Measurements from ENCODE around the gene PFKFB4.

Gene PFKFB4

DNA sequence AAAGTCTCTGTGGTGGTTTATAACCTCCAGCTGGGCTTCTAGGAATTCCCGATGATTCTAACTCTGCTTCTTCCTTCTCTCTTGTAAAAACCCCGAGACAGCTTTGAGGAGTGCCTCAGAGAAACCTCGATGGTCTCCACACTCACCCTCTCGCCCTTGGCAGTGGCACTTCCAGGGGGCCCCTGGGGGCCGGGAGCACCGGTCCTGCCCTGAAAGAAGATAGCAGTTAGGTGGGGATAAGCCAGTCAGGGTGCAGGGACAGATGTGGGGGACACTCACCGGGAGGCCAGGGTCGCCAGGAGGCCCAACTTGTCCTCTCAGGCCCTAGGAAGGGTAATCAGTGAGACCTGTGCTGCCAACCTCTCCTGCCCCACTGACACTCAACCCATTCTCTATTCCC is 28.8 kb upstream of the PFKFB4 start:
- in situ Hi-C loops (cut with HindIII; ENCODE audit: low sequenced_read_pairs) = no loop called here

DNA sequence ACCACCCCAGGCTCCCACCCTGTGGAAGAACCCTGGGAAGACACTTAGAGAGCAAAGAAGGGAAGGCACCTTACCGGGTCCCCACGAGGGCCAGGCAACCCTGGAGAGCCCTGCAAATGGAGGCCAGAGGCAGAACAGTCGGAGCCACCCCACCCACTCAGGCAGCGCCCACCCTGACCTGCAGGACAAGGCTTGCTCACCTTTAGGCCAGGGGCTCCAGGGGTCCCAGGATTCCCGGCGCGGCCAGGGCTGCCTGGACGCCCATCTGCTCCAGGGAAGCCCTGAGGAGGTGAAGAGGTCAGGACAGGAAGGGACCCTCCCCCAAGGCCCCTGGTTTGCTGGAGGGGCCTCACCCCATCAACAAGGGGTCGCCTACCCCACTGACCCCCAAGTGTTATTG is 28.2 kb upstream of the PFKFB4 start:
- in situ Hi-C loops (cut with HindIII; ENCODE audit: low sequenced_read_pairs) = no loop called here

DNA sequence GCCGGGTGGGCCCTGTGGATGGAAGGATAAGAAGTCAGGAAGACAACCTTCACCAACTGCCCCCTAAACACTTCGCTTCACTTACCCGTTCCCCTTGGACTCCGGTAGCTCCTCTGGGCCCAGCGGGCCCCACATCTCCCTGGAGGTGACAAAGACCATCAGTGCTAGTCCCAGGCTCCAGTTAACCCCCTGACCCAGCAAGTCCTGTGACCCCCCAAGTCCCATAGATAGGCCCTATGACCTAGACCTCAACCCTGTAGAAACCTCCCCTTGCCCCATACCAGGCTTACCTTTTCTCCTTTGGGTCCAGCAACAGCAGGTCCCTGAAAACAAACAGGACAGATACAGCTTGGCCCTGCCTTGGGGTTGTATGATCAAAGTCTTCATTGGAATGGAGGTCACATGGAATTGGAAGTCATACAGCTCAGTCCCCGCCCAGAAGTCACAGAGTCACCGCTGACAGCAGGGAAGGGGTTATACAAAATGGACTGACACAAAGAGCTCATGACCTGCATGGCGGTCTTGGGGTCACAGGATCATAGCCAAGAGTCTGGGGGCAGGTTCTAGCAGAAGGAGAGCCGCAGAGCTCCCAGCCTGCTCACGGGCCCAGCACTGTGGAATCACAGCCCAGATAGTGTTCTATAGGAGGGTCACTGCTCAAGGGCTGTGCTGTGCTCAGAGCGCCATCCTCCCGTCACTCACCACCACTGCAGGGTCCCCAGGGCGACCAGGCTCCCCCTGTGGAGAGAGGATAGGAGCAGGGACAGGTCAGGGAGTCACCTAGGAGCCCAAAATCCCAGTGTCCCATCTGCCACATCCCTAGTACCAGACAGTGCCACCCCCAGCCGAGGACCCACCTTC is 25.2 kb upstream of the PFKFB4 start:
- in situ Hi-C loops (cut with HindIII; ENCODE audit: low sequenced_read_pairs) = no loop called here

DNA sequence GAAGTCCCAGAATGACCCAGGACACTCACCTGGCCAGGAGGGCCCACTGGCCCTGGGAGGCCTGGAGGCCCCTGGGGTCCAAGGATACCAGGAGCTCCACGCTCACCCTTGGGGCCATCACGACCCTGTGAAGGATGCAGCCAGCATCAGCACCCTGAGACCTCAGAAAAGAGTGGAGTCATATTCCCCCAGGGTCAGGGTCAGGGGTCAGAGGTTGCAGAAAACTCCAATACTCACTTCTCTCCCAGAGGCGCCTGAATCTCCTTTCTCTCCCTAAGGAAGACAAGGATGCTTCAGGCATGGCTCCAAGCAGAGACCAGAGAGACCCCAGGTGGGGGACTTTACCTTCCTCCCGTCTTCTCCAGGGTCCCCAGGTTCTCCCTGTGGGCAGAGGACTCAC is 20.0 kb upstream of the PFKFB4 start:
- in situ Hi-C loops (cut with HindIII; ENCODE audit: low sequenced_read_pairs) = no loop called here

DNA sequence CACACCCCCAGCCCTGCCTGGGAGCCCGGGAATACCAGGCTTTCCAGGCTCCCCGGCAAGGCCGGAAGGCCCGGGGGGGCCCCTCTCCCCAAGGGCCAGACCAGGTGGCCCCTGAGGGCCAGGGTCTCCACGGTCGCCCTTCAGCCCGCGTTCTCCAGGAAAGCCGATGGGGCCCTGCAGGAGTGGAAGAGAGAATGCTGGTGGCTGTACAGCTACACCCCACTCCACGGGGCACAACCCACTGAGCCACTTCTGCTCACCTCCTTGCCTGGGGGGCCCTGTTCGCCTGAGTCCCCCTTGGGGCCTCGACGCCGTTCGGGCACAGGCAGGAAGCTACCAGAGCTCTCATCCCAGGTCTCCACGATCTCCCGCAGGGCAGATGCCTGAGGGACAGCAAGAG is 18.8 kb upstream of the PFKFB4 start:
- in situ Hi-C loops (cut with HindIII; ENCODE audit: low sequenced_read_pairs) = no loop called here

DNA sequence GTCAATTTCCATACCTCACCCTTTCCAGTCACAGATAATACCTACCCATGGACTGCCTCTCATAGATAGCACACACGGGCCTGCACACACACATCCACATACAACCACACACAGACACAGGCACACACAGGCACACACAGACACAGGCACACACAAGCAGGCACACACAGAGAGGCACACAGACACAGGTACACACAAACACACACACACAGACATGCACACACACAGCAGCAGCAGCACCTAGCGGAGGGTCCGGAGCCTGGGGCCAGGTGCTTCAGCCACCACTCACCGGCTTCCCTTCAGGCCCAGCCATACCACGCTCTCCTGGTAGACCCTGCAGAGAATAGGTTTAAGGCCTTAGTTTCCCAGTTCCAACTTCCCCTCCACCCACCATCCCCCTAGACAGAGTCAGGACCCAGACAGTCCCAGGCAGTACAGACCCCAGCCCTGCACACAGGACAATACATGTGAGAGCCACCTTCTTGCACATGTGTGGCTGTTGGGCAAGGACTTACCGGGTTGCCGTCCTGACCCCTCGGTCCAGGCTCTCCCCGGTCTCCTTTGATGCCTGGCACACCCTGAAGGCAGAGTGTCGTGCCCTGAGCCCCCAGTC is 17.5 kb upstream of the PFKFB4 start:
- in situ Hi-C loops (cut with HindIII; ENCODE audit: low sequenced_read_pairs) = no loop called here

DNA sequence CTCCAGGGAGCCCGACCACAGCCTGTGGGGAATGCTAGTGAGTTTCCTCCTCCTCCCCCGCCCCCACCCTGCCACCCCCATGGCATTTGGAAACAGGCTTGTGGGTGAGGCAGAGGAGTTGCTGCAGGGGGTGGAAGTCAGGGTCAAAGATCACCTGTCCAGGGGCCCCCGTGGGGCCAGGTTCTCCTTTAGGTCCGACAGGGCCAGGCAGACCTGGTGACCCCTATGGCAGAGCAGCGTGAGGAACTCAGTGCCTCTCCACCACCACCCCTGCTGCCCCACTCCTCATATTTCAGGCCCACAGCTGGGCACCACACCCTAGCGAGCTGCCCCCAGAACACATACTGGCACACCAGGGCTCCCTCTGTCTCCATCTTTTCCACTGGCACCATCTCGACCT is 15.9 kb upstream of the PFKFB4 start:
- in situ Hi-C loops (cut with HindIII; ENCODE audit: low sequenced_read_pairs) = no loop called here

DNA sequence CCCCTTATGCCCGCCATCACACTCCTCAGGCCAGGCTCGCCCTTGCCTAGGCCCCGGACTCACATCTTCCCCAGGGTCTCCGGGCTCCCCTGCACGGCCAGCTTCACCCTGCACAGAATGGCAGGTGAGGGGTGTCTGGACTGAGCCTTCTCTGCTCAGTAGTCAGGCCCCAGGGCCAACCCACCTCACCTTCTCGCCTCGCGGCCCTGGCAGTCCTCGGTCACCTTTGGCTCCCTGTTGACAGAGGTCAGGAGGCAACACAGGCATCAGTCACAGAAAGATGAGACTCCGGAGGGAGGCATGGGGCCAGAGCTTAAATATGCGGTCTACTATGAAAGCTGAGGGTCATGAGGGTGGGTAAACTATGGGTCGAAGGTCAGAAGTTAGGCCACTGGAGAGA is 15.3 kb upstream of the PFKFB4 start:
- in situ Hi-C loops (cut with HindIII; ENCODE audit: low sequenced_read_pairs) = no loop called here

DNA sequence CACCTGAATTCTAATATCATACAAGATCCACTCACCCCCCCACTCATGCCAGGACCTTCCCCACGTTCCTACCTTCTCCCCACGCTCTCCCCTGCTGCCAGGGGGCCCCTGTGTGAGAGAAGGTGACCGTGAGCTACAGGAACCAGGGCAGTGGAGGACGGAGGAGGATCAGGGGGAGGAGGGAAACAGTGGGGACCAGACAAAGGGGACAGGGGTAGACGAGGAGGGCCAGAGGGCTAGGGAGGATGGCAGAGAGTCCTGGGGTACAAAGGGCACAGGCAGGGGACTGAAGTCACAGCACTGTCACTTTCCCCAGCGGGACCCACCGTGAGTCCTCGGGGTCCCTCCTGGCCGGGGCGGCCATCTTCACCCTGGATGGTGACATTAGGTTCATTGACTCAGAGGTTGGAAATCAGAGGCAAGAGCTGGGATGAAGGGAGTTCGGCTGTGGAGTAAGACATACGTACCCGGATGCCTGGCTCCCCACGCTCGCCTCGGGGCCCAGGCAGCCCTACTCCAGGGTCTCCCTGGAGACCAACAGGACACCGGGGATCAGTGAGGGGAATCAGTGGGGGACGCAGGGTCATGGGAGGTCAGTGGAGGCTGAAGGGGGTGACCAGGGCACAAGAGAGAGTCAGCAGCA is 13.3 kb upstream of the PFKFB4 start:
- in situ Hi-C loops (cut with HindIII; ENCODE audit: low sequenced_read_pairs) = no loop called here

DNA sequence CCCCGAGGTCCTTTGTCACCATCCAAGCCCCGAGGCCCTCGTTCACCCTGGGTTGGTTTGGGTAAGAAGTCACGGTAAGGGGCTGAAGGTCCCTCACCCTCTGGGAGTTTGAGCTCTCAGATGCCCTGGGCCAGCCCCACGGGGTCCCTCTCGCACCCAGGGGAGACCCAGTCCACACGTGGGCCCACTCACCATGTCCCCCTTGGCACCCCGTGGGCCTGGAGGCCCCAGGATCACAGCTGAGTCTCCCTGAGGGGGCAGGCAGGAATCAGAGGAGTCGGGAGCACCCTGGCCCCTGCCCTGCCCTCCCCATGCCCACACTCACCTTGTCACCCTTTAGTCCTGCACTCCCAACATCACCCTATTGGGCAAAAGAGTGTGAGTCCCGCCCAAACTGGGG is 12.8 kb upstream of the PFKFB4 start:
- in situ Hi-C loops (cut with HindIII; ENCODE audit: low sequenced_read_pairs) = no loop called here

DNA sequence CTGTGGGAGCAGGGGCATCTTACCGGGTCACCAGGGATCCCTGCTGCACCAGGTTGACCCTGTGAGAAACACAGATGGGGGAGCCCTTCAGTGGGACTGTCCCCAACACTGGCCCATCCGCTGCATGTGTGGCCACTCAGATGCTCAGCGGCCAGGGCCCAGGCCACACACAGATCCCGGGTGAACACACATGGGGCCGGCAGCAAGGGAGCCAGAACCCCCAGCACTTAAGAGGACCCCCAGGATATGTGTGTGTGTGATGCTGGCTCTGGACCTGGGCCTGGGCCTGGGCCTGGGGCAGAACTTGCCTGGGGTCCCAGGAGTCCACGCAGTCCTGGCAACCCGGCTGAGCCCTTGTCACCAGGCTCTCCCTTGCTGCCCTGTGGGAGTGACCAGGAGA is 11.9 kb upstream of the PFKFB4 start:
- in situ Hi-C loops (cut with HindIII; ENCODE audit: low sequenced_read_pairs) = no loop called here

DNA sequence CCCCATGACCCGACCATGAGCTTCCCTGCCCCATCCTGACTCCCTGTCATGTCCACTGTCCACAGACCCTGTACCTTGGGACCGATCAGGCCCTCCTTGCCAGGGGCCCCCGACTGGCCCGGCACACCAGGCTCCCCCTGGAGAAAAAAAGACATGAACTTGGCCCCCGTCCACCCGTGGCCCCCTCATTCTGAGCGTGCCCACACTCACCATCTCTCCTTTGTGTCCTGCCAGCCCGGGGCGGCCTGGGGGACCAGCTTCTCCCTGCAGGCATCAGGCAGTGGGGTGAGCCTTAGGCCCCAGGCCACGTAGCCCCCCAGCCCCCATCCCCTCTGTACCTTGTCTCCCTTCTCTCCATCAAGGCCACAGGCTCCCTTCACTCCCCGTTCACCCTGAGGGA is 10.9 kb upstream of the PFKFB4 start:
- in situ Hi-C loops (cut with HindIII; ENCODE audit: low sequenced_read_pairs) = no loop called here

DNA sequence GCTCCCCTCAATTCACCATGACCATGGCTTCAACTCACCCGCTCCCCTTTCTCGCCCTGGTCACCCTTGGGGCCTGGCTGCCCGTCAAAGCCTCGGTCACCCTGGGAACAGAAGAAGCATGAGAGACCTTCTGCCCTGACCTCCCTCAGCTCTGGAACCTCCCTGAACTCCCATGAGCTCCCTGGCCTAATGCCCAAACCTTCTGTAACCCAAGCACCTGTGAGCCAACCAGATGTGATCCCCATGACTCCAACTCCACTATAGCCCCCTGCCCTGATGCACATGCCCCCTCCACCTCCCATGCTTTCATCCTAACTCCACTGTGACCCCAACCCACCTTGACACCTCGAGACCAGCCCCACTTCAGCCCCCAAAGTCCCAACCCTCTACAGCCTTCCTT is 10.5 kb upstream of the PFKFB4 start:
- in situ Hi-C loops (cut with HindIII; ENCODE audit: low sequenced_read_pairs) = no loop called here

DNA sequence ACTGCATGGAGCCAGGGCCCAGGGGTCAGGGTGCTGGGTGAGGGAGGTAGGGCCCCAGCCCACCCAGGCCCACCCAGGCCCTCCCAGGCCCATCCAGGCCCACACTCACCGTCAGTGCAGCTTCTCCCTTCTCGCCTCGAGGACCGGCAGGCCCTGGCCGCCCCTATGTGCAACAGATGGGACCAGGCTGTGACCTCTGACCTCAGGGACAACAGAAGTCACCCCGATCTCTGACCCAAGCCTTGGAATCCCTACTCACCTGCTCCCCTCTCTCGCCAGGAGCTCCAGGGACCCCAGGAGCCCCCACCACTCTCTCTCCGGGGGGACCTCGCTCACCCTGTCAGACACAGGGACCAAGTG is 9.8 kb upstream of the PFKFB4 start:
- in situ Hi-C loops (cut with HindIII; ENCODE audit: low sequenced_read_pairs) = no loop called here

DNA sequence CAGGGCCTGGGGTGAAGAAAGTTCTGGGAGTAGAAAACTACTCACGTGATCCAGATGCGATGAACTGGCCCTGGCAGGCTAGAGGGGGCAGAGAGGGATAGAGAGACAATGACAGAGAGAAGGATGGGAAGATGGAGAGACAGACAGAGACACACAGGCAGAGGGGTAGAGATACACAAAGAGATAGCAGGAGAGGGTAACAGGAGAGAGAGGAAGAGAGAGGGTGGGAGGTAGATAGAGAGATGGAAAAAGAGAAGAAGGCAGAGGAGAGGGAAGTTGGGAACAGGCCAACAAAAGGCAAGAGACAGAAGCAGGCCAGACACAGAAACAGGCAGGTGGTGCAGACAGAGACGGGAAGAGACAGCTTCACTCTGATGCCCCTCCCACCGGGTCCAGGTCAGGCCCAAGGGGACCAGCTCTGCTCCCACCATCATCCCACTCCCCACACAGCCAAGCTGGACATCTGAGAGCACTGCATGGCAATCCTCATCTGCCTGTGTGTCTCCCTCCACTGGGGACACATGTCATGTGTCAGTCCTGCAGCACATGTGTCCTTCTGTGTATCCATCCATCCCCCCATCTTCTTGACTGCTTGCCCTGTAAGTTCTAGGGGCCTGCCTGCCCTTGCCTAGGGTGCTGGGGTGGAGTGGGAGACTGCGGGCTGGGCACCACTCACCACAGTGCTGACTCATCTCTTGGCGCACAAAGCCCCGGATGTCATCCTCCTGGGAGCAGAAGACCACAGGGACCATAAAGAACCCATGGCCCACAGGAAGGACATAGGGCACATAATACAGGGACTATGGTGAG is 9.2 kb upstream of the PFKFB4 start:
- in situ Hi-C loops (cut with HindIII; ENCODE audit: low sequenced_read_pairs) = no loop called here

DNA sequence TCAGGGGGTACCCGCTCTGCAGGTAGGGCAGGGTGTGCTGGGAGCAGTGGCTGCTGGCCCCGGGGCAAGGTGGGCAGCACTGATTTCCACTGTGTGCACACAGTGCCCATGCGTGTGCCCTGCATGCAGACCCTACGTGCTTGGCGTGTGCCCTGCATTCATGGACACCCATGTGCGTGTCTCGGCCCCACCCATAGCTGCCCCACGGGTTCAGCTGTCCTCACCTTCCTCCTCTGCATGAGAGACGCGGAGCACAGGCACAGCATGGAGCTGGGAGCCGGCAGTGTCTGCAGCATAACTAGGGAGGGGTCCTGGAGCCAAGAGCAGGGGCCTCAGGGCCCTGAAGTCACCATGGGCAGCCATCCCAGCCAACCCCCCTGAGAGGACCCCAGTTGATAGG is 8.6 kb upstream of the PFKFB4 start:
- in situ Hi-C loops (cut with HindIII; ENCODE audit: low sequenced_read_pairs) = no loop called here

DNA sequence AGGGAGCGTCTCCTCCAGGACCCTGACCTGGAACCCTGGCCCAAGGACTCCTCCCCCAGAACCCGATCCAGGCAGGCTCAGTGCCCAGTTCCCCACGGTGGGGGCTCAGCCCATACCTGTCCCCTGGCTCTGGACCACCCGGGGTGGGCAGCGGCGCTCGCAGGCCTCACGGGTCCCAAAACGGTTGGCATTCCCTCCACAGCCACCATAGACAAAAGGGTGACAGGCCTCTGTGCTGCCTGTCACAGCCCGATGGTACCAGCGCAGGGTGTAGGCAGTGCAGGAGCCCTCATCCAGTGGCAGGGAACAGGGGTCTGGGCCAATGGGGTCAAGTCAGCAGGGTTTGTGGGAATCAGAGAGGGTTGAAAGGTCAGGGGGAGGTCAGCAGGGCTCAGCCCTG is 8.1 kb upstream of the PFKFB4 start:
- in situ Hi-C loops (cut with HindIII; ENCODE audit: low sequenced_read_pairs) = no loop called here

DNA sequence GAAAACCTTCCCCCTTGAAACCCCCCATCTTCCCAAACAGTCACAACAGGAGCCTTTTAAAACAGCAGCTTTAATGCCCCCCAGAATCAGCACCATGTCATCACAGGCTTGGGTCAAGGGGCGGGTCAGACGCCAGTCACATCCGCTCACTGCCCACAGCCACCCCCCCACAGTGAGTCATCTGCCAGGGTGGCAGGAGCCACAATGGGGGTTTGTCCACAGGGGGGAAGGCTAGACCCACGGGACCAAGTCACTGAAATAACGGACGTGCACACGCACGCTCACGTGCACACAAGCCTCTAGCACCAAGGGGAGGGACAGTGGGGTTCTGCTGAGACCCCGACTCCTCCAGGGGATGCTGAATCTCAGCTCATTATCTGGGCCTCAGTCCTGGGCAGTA is 7.4 kb upstream of the PFKFB4 start:
- in situ Hi-C loops (cut with HindIII; ENCODE audit: low sequenced_read_pairs) = no loop called here

DNA sequence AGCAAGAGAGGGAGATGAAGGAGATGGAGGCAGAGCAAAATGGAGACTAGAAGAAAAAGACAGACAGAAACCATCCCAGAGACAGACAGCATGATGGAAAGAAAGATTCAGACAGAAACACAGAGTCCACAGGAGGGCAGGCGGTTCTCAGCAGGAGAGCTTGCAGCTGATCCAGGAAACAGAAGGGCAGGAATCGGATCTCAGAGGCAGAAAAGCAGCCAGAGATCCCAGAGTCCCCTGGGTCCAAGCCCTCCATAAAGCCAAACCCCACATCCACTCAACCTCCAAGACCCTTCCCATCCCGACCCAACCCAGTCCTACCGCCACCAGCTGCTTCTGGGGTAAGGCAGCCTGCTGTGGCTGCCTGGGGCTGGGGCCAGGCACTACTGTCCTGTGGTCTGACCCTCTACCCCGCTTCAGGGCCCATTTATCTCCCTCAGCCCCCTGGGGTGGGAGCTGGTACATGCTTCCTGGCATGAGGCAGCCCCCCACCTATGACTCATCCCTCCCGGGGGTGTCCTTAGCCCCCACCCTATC is 6.8 kb upstream of the PFKFB4 start, which contains the start of gene UCN2:
TSS of gene UCN2 (minus strand) at position 400 of the 537 bp plus-strand sequence. CDS start 657 bp downstream, outside the sequence.
- in situ Hi-C loops (cut with HindIII; ENCODE audit: low sequenced_read_pairs) = no loop called here

DNA sequence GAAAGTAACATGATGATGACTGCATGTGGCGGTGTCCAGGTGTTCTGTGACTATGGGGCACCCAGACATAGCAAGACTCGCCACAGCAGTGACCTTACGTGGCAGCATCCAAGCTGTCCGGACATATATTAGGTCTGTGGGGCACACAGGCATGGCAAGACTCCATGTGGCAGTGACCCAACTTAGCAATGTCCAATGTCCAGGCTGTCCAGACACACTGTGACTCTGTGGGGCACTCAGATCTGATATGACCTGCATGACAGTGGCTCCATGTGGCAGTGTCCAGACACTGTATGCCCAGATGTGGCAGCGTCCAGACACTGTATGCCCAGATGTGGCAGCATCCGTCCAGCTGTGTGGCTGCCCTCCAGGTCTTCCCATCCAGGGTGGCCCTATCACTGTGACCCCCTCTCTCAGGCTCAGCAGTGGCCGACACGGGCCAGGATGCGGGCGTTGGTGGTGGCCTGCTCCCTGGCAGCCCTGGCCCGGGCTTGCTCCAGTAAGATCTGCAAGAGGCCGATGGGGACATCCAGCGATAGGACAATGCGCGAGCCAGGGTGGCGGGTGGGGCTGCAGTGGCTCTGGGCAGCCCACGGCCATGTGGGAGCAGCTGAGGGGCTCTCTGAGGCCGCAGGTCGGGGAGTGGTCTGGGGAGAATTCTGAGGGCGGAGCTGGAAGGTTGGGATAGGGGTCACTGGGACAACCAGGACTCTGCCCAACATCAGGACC is 5.9 kb upstream of the PFKFB4 start:
- in situ Hi-C loops (cut with HindIII; ENCODE audit: low sequenced_read_pairs) = no loop called here

Measured in DLD1 (cell line).